Testis (tissue), 3 donors: ENCODE results near the gene ANKRD12. TPM values are rescaled to one million over a fixed set of nuclear protein-coding genes. Genes with fewer than 3 reads are reported as not detected.

Source experiments
- DNase-seq: peaks from one replicate; pipeline ENCODE4 v3.0.0-alpha.2; 2019
- H3K27ac ChIP-seq, 2 donors: fragments of 200-600 bp; sonication (generic); one replicate each; pipeline ENCODE4 v1.5.1; 2019
- H3K27me3 ChIP-seq: fragments of 200-600 bp; sonication (generic); one replicate; pipeline ENCODE4 v1.5.1; 2019
- H3K36me3 ChIP-seq: fragments of 200-600 bp; sonication (generic); one replicate; pipeline ENCODE4 v1.5.1; 2017; ENCODE audit warnings: low read depth; ENCODE audit errors: missing control alignments
- H3K4me1 ChIP-seq: fragments of 200-600 bp; sonication (generic); one replicate; pipeline ENCODE4 v1.5.1; 2019
- H3K4me3 ChIP-seq, 2 donors: fragments of 200-600 bp; sonication (generic); one replicate each; pipeline ENCODE4 v1.5.1; 2017 to 2019
- H3K9me3 ChIP-seq: fragments of 200-600 bp; sonication (generic); one replicate; pipeline ENCODE4 v1.5.1; 2017
- CTCF ChIP-seq, 3 experiments: fragments of 450-650 bp in 2 of 3; fragments of 200-600 bp in 1 of 3; sonication (generic) in 1 of 3; IDR thresholded peaks; one replicate each; pipeline ENCODE4 v1.5.1; 2016 to 2019; ENCODE audit warnings: antibody characterized with exemption in 3 of 3, mild to moderate bottlenecking in 2 of 3, moderate library complexity in 1 of 3
- POLR2A ChIP-seq: fragments of 450-650 bp; IDR thresholded peaks from one replicate; pipeline ENCODE4 v1.6.1; 2017; ENCODE audit warnings: antibody characterized with exemption, mild to moderate bottlenecking, moderate library complexity
- WGBS, 2 donors: methylation state at CpG; one replicate each; pipeline ENCODE4 v1.1.5; 2018; 5-methylcytosine and 5-hydroxymethylcytosine counted together
- intact Hi-C: fragments of 100-400 bp; cut with DNase I; formaldehyde crosslinking; loops from one replicate; pipeline ENCODE4 v1.15.1; 2023; ENCODE audit warnings: low total_unique reads
- polyA plus RNA-seq: library from polyadenylated mRNA; stranded (reverse); fragments of 350-450 nt; fragmentation: Illumina TruSeq; extraction: RNeasy Lipid Tissue Mini Kit (QIAGEN cat#74804); gene quantifications from one replicate; pipeline ENCODE4 v1.2.3, GENCODE V29; 2014; ENCODE audit warnings: low read depth, low replicate concordance; ENCODE audit not compliant: insufficient read depth
- total RNA-seq, 2 donors: library from RNA; depleted of rRNA; stranded (reverse); fragments of >200 nt; gene quantifications; one replicate each; pipeline ENCODE4 v1.2.3, GENCODE V29; 2016

The ANKRD12 gene
- total and polyA plus RNA-seq, 3 donors from 2014 or later, result 4.5 to 59.7 (median 58.5) TPM

- Histone ChIP-seq H3K4me3 (no peak overlapping the region), H3K9me3 (no peaks in the 10 kb centered on the region), H3K27ac (no peak overlapping the region), H3K27me3 (no peaks in the 10 kb centered on the region), H3K4me1 (no peaks in the 10 kb centered on the region), H3K36me3 (no peaks in the 10 kb centered on the region)
- intact Hi-C loops, result no loop called here
- WGBS, 2 donors, result 95% methylated on average over 2 of the region's 2 CpGs
- DNase-seq, result no peak
- TF ChIP-seq CTCF (IDR thresholded peaks at IDR 0.05), result no peak
- no peak for TF ChIP-seq POLR2A
Measured at GRCh38 chr18:9231852-9232486, 95.4 kb downstream of the ANKRD12 start.

GRCh38 chr18:9232977-9233376 lies 96.4 kb downstream of the ANKRD12 start:
- H3K9me3 ChIP-seq, result no peaks in the 10 kb centered on the region
- no peak for TF ChIP-seq POLR2A
- no peak for TF ChIP-seq CTCF (IDR thresholded peaks at IDR 0.05)
- H3K27me3 ChIP-seq, result no peaks in the 10 kb centered on the region
- H3K27ac ChIP-seq, result no peak overlapping the region
- H3K4me1 ChIP-seq, result no peaks in the 10 kb centered on the region
- H3K4me3 ChIP-seq, result no peak overlapping the region
- H3K36me3 ChIP-seq, result no peaks in the 10 kb centered on the region
- WGBS, 2 donors, result 97 to 98% methylated on average over 4 of the region's 4 CpGs
- intact Hi-C loops, result no loop called here
- DNase-seq, result no peak

- no peaks in the 10 kb centered on the region for H3K36me3 ChIP-seq
- no peaks in the 10 kb centered on the region for H3K9me3 ChIP-seq
- 95 to 100% methylated on average over 4 to 10 of the region's 10 CpGs for WGBS, 2 donors
- intact Hi-C loops, result no loop called here
- H3K4me3 ChIP-seq, result no peak overlapping the region
- DNase-seq, result no peak
- H3K27ac ChIP-seq, result no peak overlapping the region
- no peak for TF ChIP-seq POLR2A
- no peak for TF ChIP-seq CTCF (IDR thresholded peaks at IDR 0.05)
- H3K4me1 ChIP-seq, result no peaks in the 10 kb centered on the region
- no peaks in the 10 kb centered on the region for H3K27me3 ChIP-seq
Measured at GRCh38 chr18:9233771-9234440, 97.3 kb downstream of the ANKRD12 start.

GRCh38 chr18:9234528-9234927 lies 97.9 kb downstream of the ANKRD12 start:
- no peak overlapping the region for H3K4me3 ChIP-seq
- H3K4me1 ChIP-seq, result no peaks in the 10 kb centered on the region
- intact Hi-C loops, result no loop called here
- 99% methylated on average over 4 of the region's 4 CpGs; no CpG with 5 or more reads in 1 of the 2 donors for WGBS, 2 donors
- H3K36me3 ChIP-seq, result no peaks in the 10 kb centered on the region
- H3K27ac ChIP-seq, result no peak overlapping the region
- no peaks in the 10 kb centered on the region for H3K9me3 ChIP-seq
- DNase-seq, result no peak
- no peak for TF ChIP-seq POLR2A
- H3K27me3 ChIP-seq, result no peaks in the 10 kb centered on the region

GRCh38 chr18:9237981-9238380 lies 101.4 kb downstream of the ANKRD12 start:
- WGBS, 2 donors, result 86 to 94% methylated on average over 2 of the region's 2 CpGs
- H3K36me3 ChIP-seq, result no peaks in the 10 kb centered on the region
- no peaks in the 10 kb centered on the region for H3K4me1 ChIP-seq
- H3K9me3 ChIP-seq, result no peaks in the 10 kb centered on the region
- no peaks in the 10 kb centered on the region for H3K27me3 ChIP-seq
- no peak overlapping the region for H3K27ac ChIP-seq
- H3K4me3 ChIP-seq, result no peak overlapping the region
- no peak for TF ChIP-seq CTCF (IDR thresholded peaks at IDR 0.05)
- no peak for TF ChIP-seq POLR2A
- intact Hi-C loops, result no loop called here
- no peak for DNase-seq
